Pons (tissue), 1 donor: ENCODE measurements around the gene ZNF680.
A peak's percentile ranks its signal among the peaks of the same experiment; 100 is the strongest.
"Not testable (repeated sequence)": the region's sequence is repeated elsewhere in the genome, so short reads cannot be mapped to it uniquely, and the experiment has no call there.

ENCODE experiments used
- DNase-seq: peaks from one replicate; pipeline ENCODE4 v3.0.0-alpha.2; 2016; ENCODE audit warnings: low spot score

ZNF680 gene

GRCh38 chr7:64562626-64563278, at the start of gene ZNF680:
ZNF680 (minus strand) TSS chr7:64563071; CDS start chr7:64562954, 117 bp downstream.
- DNase-seq: peak; percentile 99

GRCh38 chr7:64612452-64612851, 49.6 kb upstream of the ZNF680 start:
- DNase-seq: no peak

DNA sequence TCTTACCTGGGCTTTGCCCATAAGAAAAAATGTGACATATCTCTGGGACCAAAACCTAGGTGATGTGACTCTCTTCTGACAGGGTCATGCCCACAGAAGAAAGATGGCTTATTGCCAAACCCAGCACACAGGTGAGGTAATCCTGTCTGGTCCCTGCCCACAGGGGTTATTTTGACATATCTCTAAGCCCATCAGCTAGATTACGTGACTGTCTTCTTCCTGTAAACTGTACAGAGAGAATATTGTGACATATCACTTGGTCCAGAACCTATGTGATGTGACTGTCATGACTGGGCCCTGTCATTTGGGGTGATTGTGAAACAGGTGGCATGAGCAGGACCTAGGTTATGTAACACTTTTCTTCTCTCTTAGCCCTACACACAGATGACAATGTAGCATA, 48.8 kb upstream of the ZNF680 start:
- no peak for DNase-seq

DNA sequence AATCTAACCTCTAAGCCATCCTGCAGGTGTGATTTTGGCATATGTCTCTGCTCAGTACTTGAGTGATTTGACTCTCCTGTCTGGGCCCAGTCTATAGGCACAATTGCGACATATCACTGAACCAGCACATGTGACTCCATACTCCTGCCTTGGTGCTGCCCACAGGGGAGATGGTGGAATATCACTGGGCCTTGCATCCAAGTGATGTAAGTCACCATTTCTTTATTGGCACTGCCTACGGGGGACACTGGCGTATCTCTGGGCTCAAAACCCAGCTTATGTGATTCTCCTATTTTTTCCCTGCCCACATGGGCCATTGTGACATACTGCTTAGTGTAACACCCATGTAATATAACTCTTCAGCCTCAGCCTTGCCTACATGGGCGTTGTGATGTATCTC, 48.1 kb upstream of the ZNF680 start:
- no peak for DNase-seq

GRCh38 chr7:64608116-64608910, 45.4 kb upstream of the ZNF680 start:
- no peak for DNase-seq

- DNase-seq: no peak
Observed at GRCh38 chr7:64606385-64606784, 43.5 kb upstream of the ZNF680 start.

DNA sequence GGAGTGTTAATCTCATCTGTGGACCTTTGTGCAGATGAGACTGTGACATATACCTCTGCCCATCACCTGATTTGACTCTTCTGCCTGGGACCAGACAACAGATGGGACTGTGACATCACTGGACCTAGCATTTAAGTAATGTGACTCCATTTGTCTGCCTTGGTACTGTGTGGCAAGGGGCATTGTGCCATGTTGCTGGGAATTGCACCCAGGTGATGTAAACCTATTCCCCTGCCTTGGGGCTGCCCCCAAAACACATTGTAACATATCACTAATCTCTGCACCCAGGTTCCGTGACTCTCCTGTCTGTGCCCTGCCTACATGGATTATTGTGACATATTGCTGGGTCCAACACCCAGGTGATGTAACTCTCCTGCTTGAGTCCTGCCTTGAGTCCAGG, 40.4 kb upstream of the ZNF680 start:
- no peak for DNase-seq

- DNase-seq: no peak
Observed at GRCh38 chr7:64602518-64602917, 39.6 kb upstream of the ZNF680 start.

- DNase-seq: no peak
Observed at GRCh38 chr7:64602086-64602485, 39.2 kb upstream of the ZNF680 start.

- no peak for DNase-seq
Observed at GRCh38 chr7:64599359-64599758, 36.5 kb upstream of the ZNF680 start.

DNA sequence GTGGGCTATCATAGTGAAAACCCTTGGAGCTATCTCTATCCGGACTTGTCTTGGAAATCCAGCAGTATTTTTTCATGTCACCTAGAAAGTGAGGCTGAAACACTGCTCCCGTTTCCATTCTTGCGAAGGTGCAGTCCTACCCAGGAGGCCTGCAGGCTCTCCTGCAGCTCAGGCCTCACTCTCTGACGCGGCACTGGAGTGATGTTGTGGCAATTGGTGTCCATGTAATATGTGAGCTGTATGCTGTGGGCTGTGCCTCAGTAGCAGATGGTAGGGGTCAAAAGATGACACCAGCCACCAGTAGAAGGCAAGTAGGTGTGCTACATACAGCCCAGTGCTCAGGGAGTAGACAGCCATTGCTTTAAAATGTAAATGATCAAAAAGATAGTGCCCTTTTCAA, 28.1 kb upstream of the ZNF680 start:
- DNase-seq: no peak

GRCh38 chr7:64581926-64582894, 19.3 kb upstream of the ZNF680 start:
- DNase-seq: no peak

DNA sequence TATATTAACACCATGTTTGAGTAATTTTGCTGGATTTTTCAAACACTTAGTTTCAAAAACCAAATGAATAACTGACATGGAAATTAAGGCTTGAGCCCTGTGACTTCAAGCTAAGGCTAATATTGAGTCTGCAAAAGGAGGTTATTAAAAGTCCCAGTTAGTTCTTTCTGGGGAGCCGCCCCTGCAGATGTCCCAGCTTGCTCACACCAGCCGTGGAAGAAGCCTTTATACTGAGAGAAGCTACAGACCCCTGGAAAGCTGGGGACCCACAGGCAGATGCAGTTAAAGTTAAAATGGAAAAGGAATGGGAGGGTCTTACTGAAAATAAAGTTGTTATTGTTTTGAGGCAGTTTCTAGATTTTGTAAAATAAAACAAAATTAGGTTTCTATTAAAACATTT, 18.5 kb upstream of the ZNF680 start:
- DNase-seq: no peak

- peak; percentile 49 for DNase-seq
Observed at GRCh38 chr7:64574540-64575099, 11.7 kb upstream of the ZNF680 start.

- DNase-seq: not testable (repeated sequence)
Observed at GRCh38 chr7:64570284-64570605, 7.4 kb upstream of the ZNF680 start.

GRCh38 chr7:64569372-64570283, 6.8 kb upstream of the ZNF680 start:
- DNase-seq: not testable (repeated sequence)

DNA sequence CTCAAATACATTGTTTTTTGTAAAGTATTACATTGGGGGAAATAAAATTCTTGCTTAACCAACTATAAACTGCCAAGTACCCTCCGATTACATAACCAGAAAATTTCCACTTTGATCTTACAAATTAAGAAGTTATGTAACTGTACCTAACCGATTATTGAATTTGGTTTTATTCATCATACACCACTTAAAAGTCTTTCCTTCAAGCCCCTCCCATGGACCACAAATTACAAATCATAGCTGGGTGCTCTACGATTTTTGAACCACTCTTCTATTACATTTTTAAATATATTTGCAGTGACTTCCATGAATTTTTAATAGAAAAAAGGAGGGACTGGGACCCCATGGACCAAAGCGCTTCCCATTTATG, 630 bp downstream of the ZNF680 start:
- DNase-seq: no peak

DNA sequence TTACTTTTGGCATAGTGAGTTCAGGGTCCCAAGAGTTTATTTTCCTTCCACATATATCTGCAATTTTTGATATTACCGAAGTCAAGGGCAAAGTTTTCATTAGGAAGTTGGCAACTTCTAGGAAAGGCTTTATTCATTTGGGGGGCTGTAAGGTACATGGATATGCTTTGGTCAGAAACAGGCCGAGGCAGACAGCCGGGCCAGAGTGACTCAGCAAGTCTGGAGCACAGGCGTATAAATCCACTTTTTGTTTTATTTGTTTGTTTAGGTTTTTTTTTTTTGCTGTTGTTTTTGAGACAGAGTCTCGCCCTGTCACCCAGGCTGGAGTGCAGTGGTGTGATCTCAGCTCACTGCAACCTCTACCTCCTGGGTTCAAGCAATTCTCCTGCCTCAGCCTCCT, 3.7 kb downstream of the ZNF680 start:
- DNase-seq: peak; percentile 67

DNA sequence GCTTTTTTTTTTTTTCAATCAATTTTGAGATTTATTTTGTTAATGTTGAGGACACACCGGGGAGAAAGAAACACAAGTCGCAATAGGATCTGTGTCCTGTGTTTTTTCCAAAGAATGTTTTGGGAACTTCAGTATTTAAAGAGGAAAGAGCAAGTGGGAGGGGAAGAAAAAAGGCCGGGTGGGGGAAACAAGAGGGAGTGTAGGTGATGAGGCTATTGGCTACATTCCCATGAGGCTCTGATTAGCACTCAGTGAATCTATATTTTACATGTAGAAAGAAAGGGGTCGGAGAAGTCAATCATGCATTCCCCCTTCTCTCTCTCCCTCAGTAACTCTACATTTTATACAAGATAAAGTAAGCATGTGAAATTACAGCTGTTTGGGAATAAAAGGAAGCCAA, 4.1 kb downstream of the ZNF680 start:
- DNase-seq: no peak

- DNase-seq: no peak
Observed at GRCh38 chr7:64558323-64558705, 4.6 kb downstream of the ZNF680 start.

DNA sequence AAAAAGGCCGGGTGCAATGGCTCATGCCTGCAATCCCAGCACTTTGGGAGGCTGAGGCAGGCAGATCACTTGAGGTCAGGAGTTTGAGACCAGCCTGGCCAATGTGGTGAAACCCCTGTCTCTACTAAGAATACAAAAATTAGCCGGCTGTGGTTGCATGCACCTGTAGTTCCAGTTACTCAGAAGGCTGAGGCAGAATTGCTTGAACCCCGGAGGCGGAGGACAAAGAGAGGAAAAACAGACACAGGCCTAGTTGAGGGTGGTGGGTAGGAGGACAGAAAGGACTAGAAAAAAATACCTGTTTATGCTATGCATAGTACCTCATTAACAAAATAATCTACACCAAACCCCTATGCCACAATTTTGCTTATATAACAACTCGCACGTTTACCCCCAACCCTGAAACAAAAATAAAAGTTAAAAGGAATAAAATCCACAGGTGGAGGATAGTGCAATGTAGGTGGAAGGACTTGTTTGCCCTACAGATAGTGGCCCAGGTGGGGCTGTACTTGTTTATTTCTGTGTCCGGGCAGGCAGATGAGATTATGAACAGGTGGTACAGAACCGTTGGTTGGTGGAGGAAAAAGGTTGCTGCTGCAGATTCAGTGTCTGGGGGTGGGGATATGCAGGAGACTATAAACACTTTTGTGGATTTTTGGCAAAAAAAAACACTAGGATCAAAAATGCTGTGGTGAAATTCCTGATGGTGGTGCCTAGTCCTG, 5.1 kb downstream of the ZNF680 start:
- DNase-seq: no peak
